Smooth muscle cell (in vitro differentiated cells): ENCODE measurements around the gene UBE2B. TPM values are rescaled to one million over a fixed set of nuclear protein-coding genes. Genes with fewer than 3 reads are reported as not detected.

Experiments used
- DNase-seq: peaks from one replicate; lab custom pipeline; 2025; ENCODE audit not compliant: unreplicated experiment; lab: John Stamatoyannopoulos, UW
- H2AFZ ChIP-seq: fragments of 200-600 bp; sonication (generic); 2 replicates; pipeline ENCODE4 v1.6.0; 2016; ENCODE audit warnings: antibody characterized with exemption, low read depth, mild to moderate bottlenecking
- H3F3A ChIP-seq: fragments of 200-600 bp; sonication (generic); 2 replicates; pipeline ENCODE4 v1.6.0; 2017; ENCODE audit warnings: antibody characterized with exemption, low read depth
- H3K27ac ChIP-seq: fragments of 200-600 bp; sonication (generic); 2 replicates; pipeline ENCODE4 v1.5.1; 2016; ENCODE audit warnings: low read depth, mild to moderate bottlenecking
- H3K27me3 ChIP-seq: fragments of 200-600 bp; sonication (generic); 2 replicates; pipeline ENCODE4 v1.6.1; 2016; ENCODE audit warnings: low read depth, mild to moderate bottlenecking
- H3K36me3 ChIP-seq: fragments of 200-600 bp; sonication (generic); 2 replicates; pipeline ENCODE4 v1.5.1; 2016; ENCODE audit warnings: low read depth
- H3K4me1 ChIP-seq: fragments of 200-600 bp; sonication (generic); 2 replicates; pipeline ENCODE4 v1.5.1; 2016; ENCODE audit warnings: low read depth
- H3K4me2 ChIP-seq: fragments of 200-600 bp; sonication (generic); 2 replicates; pipeline ENCODE4 v1.6.0; 2016; ENCODE audit warnings: mild to moderate bottlenecking
- H3K4me3 ChIP-seq: fragments of 200-600 bp; sonication (generic); 2 replicates; pipeline ENCODE4 v1.5.1; 2016; ENCODE audit warnings: mild to moderate bottlenecking
- H3K79me2 ChIP-seq: fragments of 200-600 bp; sonication (generic); 2 replicates; pipeline ENCODE4 v1.6.0; 2016; ENCODE audit warnings: low read depth, mild to moderate bottlenecking
- H3K9ac ChIP-seq: fragments of 200-600 bp; sonication (generic); 2 replicates; pipeline ENCODE4 v1.6.0; 2016; ENCODE audit warnings: low read depth
- H3K9me3 ChIP-seq: fragments of 200-600 bp; sonication (generic); replicated peaks from 2 replicates; pipeline ENCODE4 v1.5.1; 2016; ENCODE audit warnings: low read depth
- H4K20me1 ChIP-seq: fragments of 200-600 bp; sonication (generic); 2 replicates; pipeline ENCODE4 v1.6.0; 2016; ENCODE audit warnings: low read depth
- WGBS: methylation state at CpG from one replicate; pipeline ENCODE4 v1.1.7; 2016; ENCODE audit warnings: low lambda C conversion rate; 5-methylcytosine and 5-hydroxymethylcytosine counted together
- polyA plus RNA-seq: library from polyadenylated mRNA; unstranded; fragments of >200 nt; fragmentation: Nextera tagmentation; extraction: Ambion mirVana; gene quantifications from 2 replicates; pipeline ENCODE4 v1.2.1, GENCODE V29; 2016
- total RNA-seq: library from RNA; depleted of rRNA; stranded (reverse); fragments of >200 nt; gene quantifications from 2 replicates; pipeline ENCODE4 v1.2.3, GENCODE V29; 2014
- TF ChIP-seq, protein P1 (sequence below): fragments of 200-600 bp; sonication (generic); IDR thresholded peaks from 2 replicates; pipeline ENCODE4 v1.5.1; 2017; ENCODE audit warnings: borderline replicate concordance, mild to moderate bottlenecking, antibody characterized with exemption; ENCODE audit not compliant: insufficient read depth, poor library complexity, severe bottlenecking

Gene UBE2B
- total and polyA plus RNA-seq, 2 experiments from 2014 or later, result 60.6 to 86.8 TPM

DNA sequence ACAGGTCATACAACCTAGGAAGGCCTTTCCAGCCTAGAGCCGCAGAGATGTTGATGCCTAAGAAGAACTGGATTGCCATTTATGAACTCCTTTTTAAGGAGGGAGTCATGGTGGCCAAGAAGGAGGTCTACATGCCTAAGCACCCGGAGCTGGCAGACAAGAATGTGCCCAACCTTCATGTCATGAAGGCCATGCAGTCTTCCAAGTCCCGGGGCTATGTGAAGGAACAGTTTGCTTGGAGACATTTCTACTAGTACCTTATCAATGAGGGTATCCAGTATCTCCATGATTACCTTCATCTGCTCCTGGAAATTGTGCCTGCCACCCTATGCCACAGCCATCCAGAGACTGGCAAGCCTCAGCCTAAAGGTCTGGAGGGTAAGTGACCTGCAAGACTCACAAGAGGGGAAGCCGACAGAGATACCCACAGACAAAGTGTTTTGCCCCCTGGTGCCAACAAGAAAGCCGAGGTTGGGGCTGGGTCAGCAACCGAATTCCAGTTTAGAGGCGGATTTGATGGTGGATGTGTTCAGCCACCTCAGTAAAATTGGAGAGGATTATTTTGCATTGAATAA lies 51.5 kb downstream of the UBE2B start:
- no peak for DNase-seq
- no peak overlapping the region for H3K9ac ChIP-seq
- no peaks in the 10 kb centered on the region for H4K20me1 ChIP-seq
- H3K9me3 ChIP-seq, result no peaks in the 10 kb centered on the region
- no peak overlapping the region for H3K4me3 ChIP-seq
- TF ChIP-seq, protein P1, sequence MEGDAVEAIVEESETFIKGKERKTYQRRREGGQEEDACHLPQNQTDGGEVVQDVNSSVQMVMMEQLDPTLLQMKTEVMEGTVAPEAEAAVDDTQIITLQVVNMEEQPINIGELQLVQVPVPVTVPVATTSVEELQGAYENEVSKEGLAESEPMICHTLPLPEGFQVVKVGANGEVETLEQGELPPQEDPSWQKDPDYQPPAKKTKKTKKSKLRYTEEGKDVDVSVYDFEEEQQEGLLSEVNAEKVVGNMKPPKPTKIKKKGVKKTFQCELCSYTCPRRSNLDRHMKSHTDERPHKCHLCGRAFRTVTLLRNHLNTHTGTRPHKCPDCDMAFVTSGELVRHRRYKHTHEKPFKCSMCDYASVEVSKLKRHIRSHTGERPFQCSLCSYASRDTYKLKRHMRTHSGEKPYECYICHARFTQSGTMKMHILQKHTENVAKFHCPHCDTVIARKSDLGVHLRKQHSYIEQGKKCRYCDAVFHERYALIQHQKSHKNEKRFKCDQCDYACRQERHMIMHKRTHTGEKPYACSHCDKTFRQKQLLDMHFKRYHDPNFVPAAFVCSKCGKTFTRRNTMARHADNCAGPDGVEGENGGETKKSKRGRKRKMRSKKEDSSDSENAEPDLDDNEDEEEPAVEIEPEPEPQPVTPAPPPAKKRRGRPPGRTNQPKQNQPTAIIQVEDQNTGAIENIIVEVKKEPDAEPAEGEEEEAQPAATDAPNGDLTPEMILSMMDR, result no peak
- H3K4me2 ChIP-seq, result no peak overlapping the region
- no peaks in the 10 kb centered on the region for H3K4me1 ChIP-seq
- no peak overlapping the region for H3K27ac ChIP-seq
- no peaks in the 10 kb centered on the region for H3K79me2 ChIP-seq
- no peak overlapping the region for H2AFZ ChIP-seq
- H3F3A ChIP-seq, result no peaks in the 10 kb centered on the region
- 91% methylated on average over 7 of the region's 7 CpGs for WGBS
- H3K36me3 ChIP-seq, result no peaks in the 10 kb centered on the region
- no peaks in the 10 kb centered on the region for H3K27me3 ChIP-seq

DNA sequence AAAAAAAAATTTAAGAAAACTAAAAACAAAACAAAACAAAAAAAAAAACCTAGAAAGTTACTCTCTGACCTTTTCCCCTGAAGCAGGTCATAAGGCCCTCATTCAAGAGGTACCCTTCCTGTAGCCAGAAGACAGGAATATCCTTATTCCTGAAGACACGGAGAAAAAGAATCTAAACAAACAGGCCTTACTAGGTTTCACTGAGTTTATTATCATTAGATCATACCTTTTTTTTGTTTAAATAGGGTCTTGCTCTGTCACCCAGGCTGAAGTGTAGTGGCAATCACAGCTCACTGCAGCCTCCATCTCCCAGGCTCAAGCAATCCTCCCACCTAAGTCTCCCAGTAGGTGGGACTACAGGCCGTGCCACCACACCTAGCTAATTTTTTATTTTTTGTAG lies 52.0 kb downstream of the UBE2B start:
- H3K79me2 ChIP-seq, result no peaks in the 10 kb centered on the region
- no peaks in the 10 kb centered on the region for H3K27me3 ChIP-seq
- WGBS, result 73% methylated on average over 2 of the region's 2 CpGs
- peaks cover 5% of the 10 kb centered on the region for H3K4me1 ChIP-seq
- H3K27ac ChIP-seq, result no peak overlapping the region
- H3K36me3 ChIP-seq, result no peaks in the 10 kb centered on the region
- no peak overlapping the region for H3K4me2 ChIP-seq
- no peaks in the 10 kb centered on the region for H3F3A ChIP-seq
- no peak overlapping the region for H3K4me3 ChIP-seq
- H3K9ac ChIP-seq, result no peak overlapping the region
- H3K9me3 ChIP-seq, result no peaks in the 10 kb centered on the region
- H2AFZ ChIP-seq, result no peak overlapping the region
- no peak for DNase-seq
- TF ChIP-seq, protein P1, result no peak
- H4K20me1 ChIP-seq, result no peaks in the 10 kb centered on the region

DNA sequence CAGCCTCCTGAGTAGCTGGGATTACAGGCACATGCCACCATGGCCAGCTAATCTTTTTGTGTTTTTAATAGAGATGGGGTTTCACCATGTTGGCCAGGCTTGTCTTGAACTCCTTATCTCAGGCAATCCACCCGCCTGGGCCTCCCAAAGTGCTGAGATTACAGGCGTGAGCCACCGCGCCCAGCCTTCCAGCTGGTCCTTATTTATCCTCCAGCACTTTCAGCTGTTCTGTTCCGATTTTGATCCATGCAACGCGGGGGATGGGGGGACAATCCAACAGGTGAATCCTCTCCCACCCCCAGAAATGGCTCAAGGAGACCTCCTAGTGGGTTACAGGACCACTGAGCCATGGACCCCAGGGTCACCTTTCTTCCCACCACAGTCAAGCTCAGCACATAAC lies 55.0 kb downstream of the UBE2B start:
- DNase-seq, result no peak
- peaks cover 16% of the 10 kb centered on the region for H3K4me1 ChIP-seq
- no peak overlapping the region for H3K4me3 ChIP-seq
- no peaks in the 10 kb centered on the region for H3K36me3 ChIP-seq
- 84% methylated on average over 7 of the region's 7 CpGs for WGBS
- no peaks in the 10 kb centered on the region for H4K20me1 ChIP-seq
- H3F3A ChIP-seq, result no peaks in the 10 kb centered on the region
- TF ChIP-seq, protein P1, result no peak
- H2AFZ ChIP-seq, result no peak overlapping the region
- H3K9ac ChIP-seq, result no peak overlapping the region
- no peaks in the 10 kb centered on the region for H3K9me3 ChIP-seq
- no peak overlapping the region for H3K27ac ChIP-seq
- no peaks in the 10 kb centered on the region for H3K79me2 ChIP-seq
- no peaks in the 10 kb centered on the region for H3K27me3 ChIP-seq
- no peak overlapping the region for H3K4me2 ChIP-seq

DNA sequence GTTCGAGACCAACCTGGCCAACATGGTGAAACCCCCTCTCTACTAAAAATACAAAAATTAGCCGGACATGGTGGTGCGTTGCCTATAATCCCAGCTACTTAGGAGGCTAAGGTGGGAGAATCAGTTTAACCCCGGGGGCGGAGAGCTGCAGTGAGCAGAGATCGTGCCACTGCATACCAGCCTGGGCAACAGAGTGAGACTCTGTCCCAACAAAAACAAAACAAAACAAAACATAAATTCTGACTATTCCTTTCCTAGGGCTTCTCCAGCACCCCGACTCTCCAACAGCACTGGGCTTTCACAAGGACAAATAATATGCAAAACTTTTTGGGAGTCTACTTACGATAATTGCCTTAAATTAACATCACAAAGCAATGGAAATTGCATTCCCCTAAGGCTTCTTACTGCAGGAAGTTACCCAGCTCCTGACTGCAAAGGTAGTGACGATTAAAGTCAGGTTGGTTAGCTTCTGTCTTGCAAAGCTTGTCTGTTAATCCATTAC lies 56.2 kb downstream of the UBE2B start:
- no peaks in the 10 kb centered on the region for H3K79me2 ChIP-seq
- DNase-seq, result no peak
- H3K4me1 ChIP-seq, result peaks cover 16% of the 10 kb centered on the region
- H3K27ac ChIP-seq, result no peak overlapping the region
- no peak overlapping the region for H3K9ac ChIP-seq
- H3F3A ChIP-seq, result no peaks in the 10 kb centered on the region
- H4K20me1 ChIP-seq, result no peaks in the 10 kb centered on the region
- no peak overlapping the region for H2AFZ ChIP-seq
- H3K27me3 ChIP-seq, result no peaks in the 10 kb centered on the region
- no peaks in the 10 kb centered on the region for H3K9me3 ChIP-seq
- H3K36me3 ChIP-seq, result no peaks in the 10 kb centered on the region
- 22% methylated on average over 9 of the region's 9 CpGs for WGBS
- TF ChIP-seq, protein P1, result no peak
- no peak overlapping the region for H3K4me2 ChIP-seq
- H3K4me3 ChIP-seq, result no peak overlapping the region
